DOHH2 (cell line): ENCODE data around the gene MGAT3.

Source experiments
- CTCF ChIP-seq: fragments of 200-600 bp; sonication (generic); IDR thresholded peaks from one replicate; pipeline ENCODE4 v1.5.1; 2014; ENCODE audit warnings: antibody characterized with exemption, mild to moderate bottlenecking, low read depth, low read length; ENCODE audit not compliant: poor library complexity, severe bottlenecking
- EZH2phosphoT487 ChIP-seq: fragments of 200-600 bp; sonication (generic); IDR thresholded peaks from 2 replicates; pipeline ENCODE4 v1.6.1; 2017; ENCODE audit warnings: borderline replicate concordance, mild to moderate bottlenecking, antibody characterized with exemption, low read length, moderate library complexity, mixed read lengths

- TF ChIP-seq CTCF (no peak), EZH2phosphoT487 (no peak)
Measured at GRCh38 chr22:39434243-39434653, 22.6 kb upstream of the MGAT3 start.
